NT2/D1 (cell line): Measurements from ENCODE around the gene ECHDC1.

Experiments used
- DNase-seq: peaks from one replicate; pipeline ENCODE4 v3.0.0-alpha.2; 2011; ENCODE audit warnings: low read depth, low spot score
- H3K27me3 ChIP-seq: 2 replicates; pipeline ENCODE4 v1.6.0; 2011; ENCODE audit warnings: mild to moderate bottlenecking; ENCODE audit not compliant: insufficient read length, insufficient read depth
- H3K36me3 ChIP-seq: 2 replicates; pipeline ENCODE4 v1.6.1; 2011; ENCODE audit warnings: mild to moderate bottlenecking, low read length, mixed read lengths; ENCODE audit not compliant: insufficient read depth, insufficient read length
- H3K4me1 ChIP-seq: 2 replicates; pipeline ENCODE4 v1.5.1; 2011; ENCODE audit not compliant: insufficient read depth, insufficient read length
- H3K4me3 ChIP-seq: 2 replicates; pipeline ENCODE4 v1.5.1; 2011; ENCODE audit warnings: low read depth; ENCODE audit not compliant: insufficient read length
- H3K9ac ChIP-seq: 2 replicates; pipeline ENCODE4 v1.6.0; 2011; ENCODE audit warnings: low read depth; ENCODE audit not compliant: insufficient read length
- H3K9me3 ChIP-seq: 2 replicates; pipeline ENCODE4 v1.5.1; 2011; ENCODE audit warnings: mild to moderate bottlenecking, low read length; ENCODE audit not compliant: insufficient read depth
- SUZ12 ChIP-seq: IDR thresholded peaks from 2 replicates; pipeline ENCODE4 v1.6.1; 2011; ENCODE audit not compliant: insufficient read length, insufficient read depth; ENCODE audit errors: extremely low read depth
- YY1 ChIP-seq: IDR thresholded peaks from 2 replicates; pipeline ENCODE4 v1.6.1; 2011; ENCODE audit not compliant: insufficient read length, insufficient read depth
- ZNF274 ChIP-seq: IDR thresholded peaks from 2 replicates; pipeline ENCODE4 v1.6.1; 2011; ENCODE audit warnings: mild to moderate bottlenecking, low read depth, low read length

Gene ECHDC1

GRCh38 chr6:127297502-127298070 is 45.8 kb downstream of the ECHDC1 start:
- H3K4me1 ChIP-seq, result no peaks in the 10 kb centered on the region
- H3K9me3 ChIP-seq, result peaks cover 10% of the 10 kb centered on the region; the same call in 1 of the 2 replicates
- no peaks in the 10 kb centered on the region for H3K27me3 ChIP-seq
- no peak overlapping the region for H3K9ac ChIP-seq
- no peak overlapping the region for H3K4me3 ChIP-seq
- peaks cover 16% of the 10 kb centered on the region for H3K36me3 ChIP-seq
- TF ChIP-seq ZNF274 (no peak), YY1 (no peak), SUZ12 (no peak)
- DNase-seq, result no peak

GRCh38 chr6:127291495-127291894 is 51.9 kb downstream of the ECHDC1 start:
- no peak for DNase-seq
- no peak overlapping the region for H3K4me3 ChIP-seq
- TF ChIP-seq YY1, result no peak
- no peak for TF ChIP-seq SUZ12
- TF ChIP-seq ZNF274, result no peak
- no peaks in the 10 kb centered on the region for H3K27me3 ChIP-seq
- no peak overlapping the region for H3K9ac ChIP-seq
- no peaks in the 10 kb centered on the region for H3K9me3 ChIP-seq
- H3K4me1 ChIP-seq, result no peaks in the 10 kb centered on the region
- peaks cover 34% of the 10 kb centered on the region for H3K36me3 ChIP-seq

GRCh38 chr6:127290391-127291265 is 52.8 kb downstream of the ECHDC1 start:
- Histone ChIP-seq H3K4me1 (no peaks in the 10 kb centered on the region), H3K27me3 (no peaks in the 10 kb centered on the region), H3K36me3 (peaks cover 36% of the 10 kb centered on the region), H3K4me3 (no peak overlapping the region), H3K9me3 (no peaks in the 10 kb centered on the region), H3K9ac (no peak overlapping the region)
- DNase-seq, result no peak
- TF ChIP-seq SUZ12, result no peak
- TF ChIP-seq YY1, result no peak
- no peak for TF ChIP-seq ZNF274

GRCh38 chr6:127289934-127290333 is 53.5 kb downstream of the ECHDC1 start:
- no peak for TF ChIP-seq ZNF274
- Histone ChIP-seq H3K36me3 (peaks cover 43% of the 10 kb centered on the region), H3K9me3 (no peaks in the 10 kb centered on the region), H3K4me1 (no peaks in the 10 kb centered on the region), H3K4me3 (no peak overlapping the region), H3K27me3 (no peaks in the 10 kb centered on the region), H3K9ac (no peak overlapping the region)
- no peak for DNase-seq

- Histone ChIP-seq H3K9me3 (no peaks in the 10 kb centered on the region), H3K27me3 (no peaks in the 10 kb centered on the region), H3K4me3 (no peak overlapping the region), H3K36me3 (peaks cover 42% of the 10 kb centered on the region), H3K9ac (no peak overlapping the region), H3K4me1 (no peaks in the 10 kb centered on the region)
- no peak for TF ChIP-seq YY1
- TF ChIP-seq ZNF274, result no peak
- TF ChIP-seq SUZ12, result no peak
- DNase-seq, result no peak
Observed at GRCh38 chr6:127288705-127289104, 54.7 kb downstream of the ECHDC1 start.

- Histone ChIP-seq H3K9me3 (no peaks in the 10 kb centered on the region), H3K4me1 (no peaks in the 10 kb centered on the region), H3K9ac (no peak overlapping the region), H3K27me3 (no peaks in the 10 kb centered on the region), H3K36me3 (peaks cover 46% of the 10 kb centered on the region), H3K4me3 (no peak overlapping the region)
- TF ChIP-seq SUZ12 (no peak), YY1 (no peak), ZNF274 (no peak)
- DNase-seq, result no peak
Observed at GRCh38 chr6:127282184-127282583, 61.2 kb downstream of the ECHDC1 start.

GRCh38 chr6:127279815-127280214 is 63.6 kb downstream of the ECHDC1 start:
- Histone ChIP-seq H3K9me3 (no peaks in the 10 kb centered on the region), H3K4me3 (no peak overlapping the region)
- TF ChIP-seq ZNF274, result no peak
- TF ChIP-seq SUZ12, result no peak
- no peak for TF ChIP-seq YY1

More at GRCh38 chr6:127279815-127280214, 63.6 kb downstream of the ECHDC1 start:
- no peaks in the 10 kb centered on the region for H3K4me1 ChIP-seq
- H3K36me3 ChIP-seq, result peaks cover 26% of the 10 kb centered on the region
- no peaks in the 10 kb centered on the region for H3K27me3 ChIP-seq
- no peak for DNase-seq
- no peak overlapping the region for H3K9ac ChIP-seq
